T-helper 2 cell treated with Interferon-gamma antibody and Interleukin-4, amounts not matched to agents 5 μg/mL and 100 μg/mL, for 36 hours (primary cell): ENCODE data around the gene EPHA1.

Experiments used
- DNase-seq: peaks from one replicate; pipeline ENCODE4 v3.0.0; 2021; ENCODE audit warnings: low spot score
- H3K27ac Mint-ChIP-seq: one replicate; pipeline ENCODE4 v1.8.0; 2021; ENCODE audit warnings: mild to moderate bottlenecking, mixed read lengths
- H3K27me3 Mint-ChIP-seq: one replicate; pipeline ENCODE4 v1.8.0; 2021; ENCODE audit warnings: low read depth, mixed read lengths
- H3K36me3 Mint-ChIP-seq: one replicate; pipeline ENCODE4 v1.8.0; 2021; ENCODE audit warnings: low read depth, mixed read lengths
- H3K4me1 Mint-ChIP-seq: one replicate; pipeline ENCODE4 v1.8.0; 2021; ENCODE audit warnings: low read depth, mixed read lengths
- H3K4me3 Mint-ChIP-seq: one replicate; pipeline ENCODE4 v1.8.0; 2022; ENCODE audit warnings: mild to moderate bottlenecking, moderate library complexity, mixed read lengths
- H3K9me3 Mint-ChIP-seq: one replicate; pipeline ENCODE4 v1.8.0; 2021; ENCODE audit warnings: mixed read lengths

The EPHA1 gene

DNA sequence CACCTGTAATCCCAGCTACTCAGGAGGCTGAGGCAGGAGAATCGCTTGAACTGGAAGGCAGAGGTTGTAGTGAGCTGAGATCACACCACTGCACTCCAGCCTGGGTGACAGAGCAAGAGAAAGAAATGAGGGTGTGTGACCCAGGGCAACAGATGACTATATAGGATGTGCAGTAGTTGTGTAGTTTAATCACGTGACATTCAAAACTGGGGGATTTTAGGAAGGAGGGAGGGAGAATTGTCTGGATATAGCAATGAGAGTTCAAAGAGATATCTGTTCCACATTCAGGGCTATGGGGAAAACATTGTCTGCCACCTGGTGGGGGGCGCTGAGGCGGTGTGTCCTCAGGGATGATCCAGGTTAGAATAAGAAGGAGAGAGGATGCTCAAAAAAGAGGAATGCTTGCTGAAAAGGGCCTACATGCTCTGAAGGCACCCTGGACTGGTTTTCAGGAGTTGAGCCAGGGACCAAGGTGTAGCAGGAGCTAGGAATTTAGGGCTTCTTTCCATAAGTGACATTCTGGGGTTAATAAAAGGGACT, 35.3 kb downstream of the EPHA1 start:
- H3K4me1 Mint-ChIP-seq = peaks cover 46% of the 10 kb centered on the region
- H3K27me3 Mint-ChIP-seq = peaks cover 2% of the 10 kb centered on the region
- no peaks in the 10 kb centered on the region for H3K36me3 Mint-ChIP-seq
- no peaks in the 10 kb centered on the region for H3K9me3 Mint-ChIP-seq
- peak overlapping the region; percentile 6 for H3K27ac Mint-ChIP-seq
- DNase-seq = no peak
- no peak overlapping the region for H3K4me3 Mint-ChIP-seq

DNA sequence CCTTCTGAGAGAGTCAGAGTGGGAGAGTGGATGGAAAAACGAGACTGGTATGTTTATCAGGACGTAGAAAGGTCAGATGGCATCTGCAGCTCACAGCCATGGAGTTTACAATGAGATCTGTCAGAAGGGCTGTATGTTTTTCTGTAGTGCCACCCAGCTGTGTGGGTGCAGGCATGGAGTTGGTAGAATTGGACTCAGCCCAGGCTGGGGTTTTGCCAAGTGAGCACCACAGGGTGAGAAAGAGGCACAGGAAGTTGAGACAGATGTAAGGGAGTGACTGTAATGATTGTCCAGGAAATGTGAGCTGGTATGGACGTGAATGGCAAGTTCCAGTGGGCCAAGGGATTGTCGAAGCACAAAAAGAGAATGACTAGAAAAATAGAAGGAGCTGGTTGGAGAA, 36.6 kb downstream of the EPHA1 start:
- peaks cover 39% of the 10 kb centered on the region for H3K4me1 Mint-ChIP-seq
- no peaks in the 10 kb centered on the region for H3K9me3 Mint-ChIP-seq
- peaks cover 4% of the 10 kb centered on the region for H3K27me3 Mint-ChIP-seq
- H3K4me3 Mint-ChIP-seq = no peak overlapping the region
- no peaks in the 10 kb centered on the region for H3K36me3 Mint-ChIP-seq
- peak overlapping the region; percentile 58 for H3K27ac Mint-ChIP-seq
- DNase-seq = peak; percentile 55

DNA sequence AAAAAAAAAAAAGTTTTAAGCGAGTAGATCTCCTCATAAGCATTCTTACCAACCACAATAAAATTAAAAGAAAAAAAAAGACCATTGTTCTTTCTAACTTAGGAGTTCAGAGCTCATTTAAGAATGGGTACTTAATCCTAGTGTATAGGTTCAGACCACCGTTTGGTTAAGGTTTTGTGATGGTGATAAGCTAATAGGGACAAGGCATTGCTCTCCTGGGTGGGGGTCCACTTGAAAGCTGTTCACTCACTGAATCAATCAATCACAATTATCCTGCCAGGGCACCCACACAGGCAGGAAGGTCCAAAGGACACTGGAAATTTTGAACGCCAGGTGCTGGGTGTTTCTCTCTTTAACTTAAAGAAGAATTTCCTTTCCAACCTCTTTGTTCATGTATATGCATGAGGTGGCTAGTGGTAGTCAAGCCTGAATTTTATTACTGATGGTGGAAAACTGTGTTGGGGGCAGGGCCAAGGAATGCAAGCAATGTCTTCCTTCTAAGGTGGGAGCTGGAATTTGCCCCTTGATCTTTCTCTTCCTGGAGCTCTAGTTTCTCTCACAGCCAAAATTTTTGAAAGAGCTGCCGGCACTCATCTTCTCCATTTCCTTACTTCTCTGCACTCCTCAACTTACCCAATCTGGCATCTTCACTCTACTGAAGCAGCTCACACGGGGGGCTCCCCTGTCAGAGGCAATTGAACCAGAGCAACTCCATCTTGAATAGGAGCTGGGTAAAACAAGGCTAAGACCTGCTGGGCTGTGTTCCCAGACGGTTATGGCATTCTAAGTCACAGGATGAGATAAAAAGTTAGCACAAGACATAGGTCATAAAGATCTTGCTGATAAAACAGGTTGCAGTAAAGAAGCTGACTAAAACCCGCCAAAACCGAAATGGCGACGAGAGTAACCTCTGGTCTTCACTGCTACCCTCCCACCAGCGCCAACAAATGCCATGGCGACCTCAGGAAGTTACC, 38.7 kb downstream of the EPHA1 start:
- Mint-ChIP-seq H3K9me3 (no peaks in the 10 kb centered on the region), H3K4me1 (peaks cover 20% of the 10 kb centered on the region), H3K4me3 (no peak overlapping the region), H3K27me3 (peaks cover 19% of the 10 kb centered on the region), H3K27ac (no peak overlapping the region), H3K36me3 (no peaks in the 10 kb centered on the region)
- no peak for DNase-seq

DNA sequence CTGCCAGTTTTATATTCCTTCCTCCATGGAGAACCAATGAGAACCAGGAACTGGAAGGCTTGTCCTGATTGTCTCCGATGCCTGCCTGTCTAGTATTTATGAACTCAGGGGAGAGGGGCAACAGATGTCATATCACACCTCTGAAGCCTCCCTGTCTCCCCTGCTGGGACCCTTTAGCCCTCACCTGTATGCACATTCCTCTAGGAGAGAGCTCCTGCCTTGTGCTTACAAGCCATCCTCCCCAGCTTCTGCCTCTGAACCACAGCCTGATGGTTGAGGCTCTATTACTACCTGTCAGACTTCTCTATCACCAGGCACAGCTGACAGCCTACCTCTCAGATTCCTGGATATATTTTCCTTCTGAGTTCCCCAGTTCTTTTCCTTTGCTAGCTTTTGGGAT, 40.3 kb downstream of the EPHA1 start:
- Mint-ChIP-seq H3K27ac (no peak overlapping the region), H3K9me3 (no peaks in the 10 kb centered on the region), H3K27me3 (peaks cover 34% of the 10 kb centered on the region), H3K36me3 (no peaks in the 10 kb centered on the region), H3K4me1 (peaks cover 16% of the 10 kb centered on the region), H3K4me3 (no peak overlapping the region)
- no peak for DNase-seq

DNA sequence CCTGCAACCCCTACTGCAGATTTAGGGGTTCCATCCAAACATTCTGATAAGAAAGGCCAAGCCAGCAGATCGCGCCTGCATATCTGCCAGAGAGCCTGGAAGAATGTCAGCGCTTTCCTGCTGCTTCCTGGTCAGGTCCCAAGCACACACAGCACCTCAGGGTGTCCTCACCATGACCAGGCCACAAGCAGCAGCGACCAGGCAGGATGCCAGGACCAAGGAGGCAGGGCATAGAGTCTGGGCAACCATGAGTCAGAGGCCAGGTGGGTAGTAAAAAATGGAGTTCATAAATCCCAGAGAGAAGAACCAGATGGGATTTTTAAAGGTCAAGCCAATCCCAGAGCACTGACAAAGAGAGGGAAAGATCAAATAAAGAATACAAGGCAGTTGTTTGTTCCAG, 40.7 kb downstream of the EPHA1 start:
- no peak for DNase-seq
- Mint-ChIP-seq H3K27ac (no peak overlapping the region), H3K4me1 (peaks cover 20% of the 10 kb centered on the region), H3K4me3 (no peak overlapping the region), H3K36me3 (no peaks in the 10 kb centered on the region), H3K27me3 (peaks cover 39% of the 10 kb centered on the region), H3K9me3 (no peaks in the 10 kb centered on the region)

DNA sequence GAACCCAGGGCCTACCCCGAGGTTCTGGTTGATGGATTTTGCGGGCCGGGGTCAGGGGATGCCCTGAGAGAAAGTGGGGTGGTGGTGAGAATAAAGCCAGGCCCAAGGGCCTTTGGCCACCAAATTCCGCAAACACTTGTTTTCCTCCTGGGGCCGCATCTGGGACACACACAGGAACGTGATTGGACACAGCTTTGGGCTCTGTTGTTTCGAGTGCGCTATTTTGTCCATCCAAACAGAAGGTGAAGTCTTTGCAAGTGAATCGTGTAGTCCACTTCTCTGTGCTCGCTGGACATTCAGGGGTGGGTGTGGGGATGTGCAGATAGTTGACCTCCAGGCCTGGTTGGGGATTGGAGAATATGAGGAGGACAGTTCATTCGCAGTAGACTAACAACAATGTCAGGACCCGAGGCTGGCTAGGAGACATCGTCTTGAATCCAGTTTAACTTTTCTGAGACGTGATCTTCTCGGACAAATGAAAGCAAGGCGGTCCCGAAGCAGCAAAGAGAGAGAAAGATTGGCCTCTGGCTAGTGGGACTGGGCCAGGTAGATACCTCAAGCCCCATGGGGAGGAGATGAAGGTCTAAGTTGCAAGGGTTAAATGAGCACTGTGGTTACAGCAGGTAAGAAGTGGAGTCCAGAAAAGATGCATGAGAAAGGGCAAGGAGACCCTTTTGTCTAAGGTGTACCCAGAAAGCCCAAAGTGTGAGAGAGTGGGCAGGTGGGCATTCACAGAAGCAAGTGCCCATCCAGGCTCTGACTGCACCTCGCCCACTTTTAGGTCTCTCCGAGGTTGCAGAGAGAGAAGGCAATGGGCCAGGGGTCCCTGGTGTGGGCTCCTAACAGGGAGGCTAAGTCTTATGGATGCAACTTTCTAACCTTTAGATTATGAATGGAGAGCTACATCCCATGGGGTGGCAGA, 45.4 kb downstream of the EPHA1 start:
- no peak for DNase-seq
- Mint-ChIP-seq H3K27me3 (peaks cover 68% of the 10 kb centered on the region), H3K36me3 (no peaks in the 10 kb centered on the region), H3K27ac (no peak overlapping the region), H3K9me3 (no peaks in the 10 kb centered on the region), H3K4me3 (peak overlapping the region; percentile 45), H3K4me1 (peaks cover 9% of the 10 kb centered on the region)

DNA sequence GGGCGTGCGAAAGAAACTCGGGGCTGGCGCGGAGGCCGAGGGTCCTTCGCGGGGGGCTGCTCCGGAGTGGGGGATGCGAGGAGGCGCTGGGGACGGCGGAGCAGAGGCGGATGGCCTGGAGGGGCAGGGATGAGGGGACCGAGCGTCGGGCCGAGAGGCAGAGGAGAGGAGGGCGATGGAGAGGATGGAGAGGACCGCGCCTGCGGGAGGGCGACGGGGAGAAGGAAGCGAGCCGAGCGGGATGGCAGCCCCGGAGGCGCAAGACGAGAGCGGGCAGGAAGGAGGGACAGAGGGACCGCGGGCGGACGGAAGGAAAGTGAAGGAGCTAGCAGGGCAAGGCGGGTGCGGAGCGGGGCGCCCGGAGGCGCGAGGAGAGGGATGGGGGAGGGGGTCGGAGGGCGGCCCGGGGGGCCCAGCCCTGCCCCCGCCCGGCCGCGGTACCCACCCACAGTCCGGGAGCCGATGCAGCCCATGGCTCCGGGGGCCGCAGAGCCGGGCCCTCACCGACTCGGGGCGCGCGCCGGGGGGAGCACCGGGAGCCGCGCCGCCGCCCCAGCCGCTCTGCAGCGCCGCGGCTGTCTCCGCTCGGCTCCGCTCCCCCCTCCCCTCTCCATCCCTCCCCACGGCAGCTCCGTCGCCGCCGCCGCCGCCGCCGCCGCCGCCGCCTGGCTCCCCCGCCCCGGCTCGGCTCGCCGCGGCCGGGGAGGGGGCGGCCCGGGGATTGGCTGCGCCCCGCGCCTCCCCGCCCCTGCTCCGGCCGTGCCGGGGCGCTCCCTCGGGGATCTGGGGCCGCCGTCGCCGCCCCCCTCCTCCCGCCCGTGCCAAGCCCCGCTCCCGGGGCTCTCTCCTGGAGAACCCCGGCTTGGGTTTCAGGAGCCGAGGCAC, 46.3 kb downstream of the EPHA1 start, which contains the start of gene FAM131B:
FAM131B (minus strand) TSS at position 583 of the 885 bp plus-strand sequence; CDS start at position 473, 110 bp downstream.
- no peak for DNase-seq
- H3K27me3 Mint-ChIP-seq = peaks cover 68% of the 10 kb centered on the region
- no peaks in the 10 kb centered on the region for H3K9me3 Mint-ChIP-seq
- H3K27ac Mint-ChIP-seq = no peak within 1 kb of the TSS
- peak within 1 kb of the TSS; percentile 81 for H3K4me3 Mint-ChIP-seq
- peaks cover 9% of the 10 kb centered on the region for H3K4me1 Mint-ChIP-seq
- H3K36me3 Mint-ChIP-seq = no peaks in the 10 kb centered on the region

DNA sequence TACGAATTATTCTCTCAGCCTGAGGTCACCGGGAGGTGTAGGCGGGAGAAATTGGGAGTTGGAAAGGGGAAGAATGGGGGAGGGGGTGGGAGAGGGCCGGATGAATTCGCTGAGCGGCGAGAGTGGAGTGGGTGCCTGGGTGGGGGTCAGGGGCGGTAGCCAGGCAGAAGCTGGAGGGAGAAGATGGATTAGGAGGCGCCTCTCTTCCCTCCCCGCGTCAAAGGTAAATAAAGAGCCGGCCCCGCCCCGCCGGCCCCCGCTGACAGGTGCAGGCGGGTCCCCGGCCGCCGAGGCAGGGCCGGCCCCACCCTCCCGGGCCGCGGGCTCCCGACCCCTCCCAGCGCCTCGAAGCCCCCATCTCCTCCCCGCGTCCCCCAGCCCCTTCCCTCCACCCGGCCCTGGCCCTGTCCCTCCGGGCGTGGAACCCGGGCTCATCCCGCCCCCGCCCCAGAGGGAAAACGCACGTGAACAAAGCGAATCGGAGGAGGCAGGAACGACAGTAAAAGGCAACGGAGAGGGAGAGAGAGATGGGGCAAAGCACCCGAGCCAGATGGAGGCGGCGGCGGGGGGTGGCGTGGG, 47.0 kb downstream of the EPHA1 start:
- Mint-ChIP-seq H3K27ac (no peak overlapping the region), H3K4me3 (peak overlapping the region; percentile 81), H3K9me3 (no peaks in the 10 kb centered on the region), H3K36me3 (no peaks in the 10 kb centered on the region), H3K4me1 (peaks cover 9% of the 10 kb centered on the region), H3K27me3 (peaks cover 65% of the 10 kb centered on the region)
- no peak for DNase-seq

DNA sequence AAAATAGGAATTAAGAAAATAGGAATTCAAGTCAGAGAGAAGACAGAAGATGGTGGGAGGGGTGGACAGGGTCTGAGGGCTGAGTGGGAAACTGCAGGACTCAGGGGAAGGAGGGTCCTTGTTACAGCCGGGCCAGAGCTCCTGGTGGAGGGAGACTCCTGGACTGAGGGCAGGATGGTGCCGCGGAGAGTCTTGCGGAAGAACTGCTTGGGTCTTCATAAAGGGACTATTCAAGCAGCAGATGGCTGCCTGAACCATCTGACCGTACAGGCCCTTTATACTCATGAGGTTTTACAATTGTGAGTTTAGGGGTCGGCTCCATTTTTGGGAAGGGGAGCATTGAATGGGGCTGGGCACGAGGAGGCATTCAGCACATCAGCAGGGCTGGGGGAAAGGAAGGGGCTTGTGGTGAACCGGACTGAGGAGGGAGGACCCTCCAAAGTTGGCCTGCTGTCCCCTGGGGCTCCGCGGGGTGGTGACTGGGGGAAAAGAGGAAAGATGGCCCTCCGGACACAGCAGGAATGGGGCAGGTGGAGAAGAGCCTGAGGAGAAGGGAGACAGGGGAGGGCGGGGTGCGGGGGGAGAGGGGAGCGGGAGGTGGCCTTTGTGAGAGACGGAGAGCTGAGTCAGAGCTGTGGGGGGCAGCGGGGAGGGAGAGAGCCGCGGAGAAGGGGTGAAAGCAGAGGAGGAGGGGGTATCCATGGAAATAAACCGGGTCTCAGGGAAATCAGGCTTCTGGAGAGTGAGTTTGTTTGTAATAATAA, 47.7 kb downstream of the EPHA1 start:
- no peak for DNase-seq
- Mint-ChIP-seq H3K27me3 (peaks cover 61% of the 10 kb centered on the region), H3K9me3 (no peaks in the 10 kb centered on the region), H3K4me1 (peaks cover 9% of the 10 kb centered on the region), H3K4me3 (peak overlapping the region; percentile 64), H3K27ac (no peak overlapping the region), H3K36me3 (no peaks in the 10 kb centered on the region)

DNA sequence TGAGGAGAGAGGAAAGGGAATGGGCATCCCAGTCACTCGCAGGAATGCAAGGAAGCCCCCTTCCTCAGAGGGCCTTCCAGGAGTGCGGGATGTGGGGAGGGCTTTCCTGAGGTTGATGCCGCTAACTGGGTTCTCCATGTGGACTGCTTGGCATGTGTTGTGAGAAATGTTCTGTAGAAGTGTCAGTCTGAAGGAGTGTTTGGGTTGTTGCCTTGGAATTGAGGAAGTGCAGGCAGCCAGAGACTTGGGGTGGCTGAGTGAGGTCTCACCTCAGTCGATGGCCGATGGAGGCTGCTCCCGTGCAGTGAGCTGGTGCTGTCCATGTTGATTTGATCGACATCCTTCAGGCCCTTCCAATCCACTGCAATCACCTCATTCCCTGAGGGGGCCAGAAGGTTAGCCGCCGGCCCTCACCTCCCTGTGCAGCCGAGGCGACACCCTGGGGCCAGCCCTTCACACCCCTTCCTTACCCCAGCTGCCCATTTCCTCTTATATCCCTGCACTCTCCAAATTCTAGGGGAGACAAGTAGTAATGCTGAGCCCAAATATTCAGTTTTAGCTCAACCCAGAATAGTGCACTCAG, 48.8 kb downstream of the EPHA1 start:
- no peak for DNase-seq
- no peaks in the 10 kb centered on the region for H3K9me3 Mint-ChIP-seq
- no peak overlapping the region for H3K27ac Mint-ChIP-seq
- H3K4me3 Mint-ChIP-seq = no peak overlapping the region
- H3K4me1 Mint-ChIP-seq = peaks cover 9% of the 10 kb centered on the region
- peaks cover 54% of the 10 kb centered on the region for H3K27me3 Mint-ChIP-seq
- H3K36me3 Mint-ChIP-seq = no peaks in the 10 kb centered on the region

DNA sequence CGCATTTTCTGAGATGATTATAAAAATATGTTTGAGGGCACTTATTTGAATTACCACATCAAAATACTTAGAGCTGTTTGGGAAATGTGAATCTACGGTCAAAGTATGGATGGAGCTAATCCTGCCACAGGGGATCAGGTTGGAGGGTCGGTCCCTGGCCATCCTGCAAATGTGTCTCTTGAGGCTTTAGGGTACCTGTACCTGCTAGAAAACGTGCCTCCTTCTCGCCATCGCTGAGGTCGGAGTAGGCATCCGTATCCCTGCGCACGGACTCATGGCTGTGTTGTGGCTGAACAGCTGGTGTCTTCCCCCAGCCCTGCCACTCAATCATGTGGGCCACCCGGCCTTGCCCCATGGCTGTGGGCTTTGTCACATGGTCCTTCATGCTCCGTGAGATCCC, 50.0 kb downstream of the EPHA1 start:
- Mint-ChIP-seq H3K4me1 (peaks cover 9% of the 10 kb centered on the region), H3K27ac (no peak overlapping the region), H3K27me3 (peaks cover 41% of the 10 kb centered on the region), H3K9me3 (no peaks in the 10 kb centered on the region), H3K4me3 (no peak overlapping the region), H3K36me3 (no peaks in the 10 kb centered on the region)
- DNase-seq = no peak

DNA sequence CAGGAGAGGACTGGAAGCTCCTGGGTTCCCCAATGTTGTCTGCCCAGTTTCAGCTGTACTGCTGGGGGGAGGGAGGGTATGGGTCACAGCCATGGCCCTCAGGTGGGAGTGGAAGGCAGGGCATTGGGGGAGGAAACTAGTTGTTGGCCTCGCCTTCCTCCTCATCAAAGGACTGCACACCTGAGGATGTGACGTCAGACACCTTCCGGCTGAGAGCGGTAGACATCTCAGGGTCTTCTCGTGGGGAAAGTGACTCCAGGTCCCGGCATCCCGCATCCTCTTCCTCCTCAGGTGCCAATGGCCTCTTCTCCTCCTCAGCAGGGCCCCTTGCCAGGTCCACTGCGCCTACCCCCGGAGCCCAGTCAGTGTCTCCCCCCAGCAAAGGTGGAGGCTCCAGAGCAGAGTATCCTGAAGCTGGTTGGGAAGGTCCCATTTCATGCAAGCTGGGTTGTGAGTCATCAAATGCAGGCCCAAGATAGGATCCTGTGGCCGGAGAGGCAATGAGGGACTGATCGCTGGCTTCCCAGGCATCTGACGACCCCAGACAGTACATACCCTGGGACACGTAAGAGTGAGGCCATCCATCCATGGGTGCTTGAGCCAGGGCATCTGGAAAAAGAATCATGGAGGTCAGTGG, 52.1 kb downstream of the EPHA1 start:
- Mint-ChIP-seq H3K36me3 (no peaks in the 10 kb centered on the region), H3K27ac (no peak overlapping the region), H3K27me3 (peaks cover 29% of the 10 kb centered on the region), H3K4me1 (peaks cover 3% of the 10 kb centered on the region), H3K9me3 (no peaks in the 10 kb centered on the region), H3K4me3 (no peak overlapping the region)
- no peak for DNase-seq
